Loucy (cell line): ENCODE data around the gene OR51B2.
A peak's percentile ranks its signal among the peaks of the same experiment; 100 is the strongest.

Source experiments
- H2AFZ ChIP-seq: fragments of 200-600 bp; sonication (generic); 2 replicates; pipeline ENCODE4 v1.6.0; 2016; ENCODE audit warnings: antibody characterized with exemption, mild to moderate bottlenecking, low read length, moderate library complexity
- H3F3A ChIP-seq: fragments of 200-600 bp; 2 replicates; pipeline ENCODE4 v1.6.0; 2016; ENCODE audit warnings: antibody characterized with exemption, low read depth, mild to moderate bottlenecking
- H3K27me3 ChIP-seq: fragments of 200-600 bp; sonication (generic); 2 replicates; pipeline ENCODE4 v1.6.1; 2014; ENCODE audit warnings: low read length, mild to moderate bottlenecking; ENCODE audit not compliant: insufficient read depth, poor library complexity, severe bottlenecking
- H3K36me3 ChIP-seq: fragments of 200-600 bp; sonication (generic); 2 replicates; pipeline ENCODE4 v1.6.1; 2016; ENCODE audit warnings: low read length; ENCODE audit not compliant: insufficient read depth
- H3K4me1 ChIP-seq: fragments of 200-600 bp; sonication (generic); 2 replicates; pipeline ENCODE4 v1.5.1; 2014; ENCODE audit warnings: low read length, mild to moderate bottlenecking; ENCODE audit not compliant: insufficient read depth, poor library complexity, severe bottlenecking
- H3K4me2 ChIP-seq: fragments of 200-600 bp; sonication (generic); 2 replicates; pipeline ENCODE4 v1.6.0; 2014; ENCODE audit warnings: antibody characterized with exemption, low read length, low read depth, mild to moderate bottlenecking; ENCODE audit not compliant: poor library complexity, severe bottlenecking
- H3K4me3 ChIP-seq: fragments of 200-600 bp; sonication (generic); 2 replicates; pipeline ENCODE4 v1.5.1; 2014; ENCODE audit warnings: low read length, mild to moderate bottlenecking, mixed read lengths; ENCODE audit not compliant: poor library complexity, severe bottlenecking
- H3K79me2 ChIP-seq: fragments of 200-600 bp; sonication (generic); 2 replicates; pipeline ENCODE4 v1.6.1; 2014; ENCODE audit warnings: low read length; ENCODE audit not compliant: insufficient read depth
- H3K9ac ChIP-seq: fragments of 200-600 bp; sonication (generic); 2 replicates; pipeline ENCODE4 v1.6.0; 2014; ENCODE audit warnings: mild to moderate bottlenecking, low read depth, low read length, moderate library complexity; ENCODE audit not compliant: poor library complexity, severe bottlenecking
- H3K9me2 ChIP-seq: fragments of 200-600 bp; sonication (generic); replicated peaks from 2 replicates; pipeline ENCODE4 v1.6.1; 2016; ENCODE audit warnings: low read depth, low read length, mixed read lengths
- H3K9me3 ChIP-seq: fragments of 200-600 bp; sonication (generic); 2 replicates; pipeline ENCODE4 v1.6.1; 2014; ENCODE audit warnings: mild to moderate bottlenecking, antibody characterized with exemption, low read length, low read depth; ENCODE audit not compliant: insufficient read depth
- H4K20me1 ChIP-seq: fragments of 200-600 bp; sonication (generic); 2 replicates; pipeline ENCODE4 v1.6.0; 2014; ENCODE audit warnings: antibody characterized with exemption, low read length, mild to moderate bottlenecking; ENCODE audit not compliant: insufficient read depth, poor library complexity, severe bottlenecking
- EZH2phosphoT487 ChIP-seq: fragments of 200-600 bp; IDR thresholded peaks from 2 replicates; pipeline ENCODE4 v1.6.1; 2018; ENCODE audit warnings: antibody characterized with exemption, mild to moderate bottlenecking, moderate library complexity, borderline replicate concordance
- TF ChIP-seq, protein P1 (sequence below): fragments of 200-600 bp; sonication (generic); conservative IDR thresholded peaks from 2 replicates; pipeline ENCODE4 v1.5.1; 2014; ENCODE audit warnings: mild to moderate bottlenecking, antibody characterized with exemption, low read length

OR51B2 gene

GRCh38 chr11:5324197-5324596 lies at the start of gene OR51B2:
TSS of gene OR51B2 (minus strand) at chr11:5324297. CDS start at chr11:5324297, 0 bp downstream.
- H3K4me1 ChIP-seq, result no peaks in the 10 kb centered on the region
- TF ChIP-seq, protein P1, sequence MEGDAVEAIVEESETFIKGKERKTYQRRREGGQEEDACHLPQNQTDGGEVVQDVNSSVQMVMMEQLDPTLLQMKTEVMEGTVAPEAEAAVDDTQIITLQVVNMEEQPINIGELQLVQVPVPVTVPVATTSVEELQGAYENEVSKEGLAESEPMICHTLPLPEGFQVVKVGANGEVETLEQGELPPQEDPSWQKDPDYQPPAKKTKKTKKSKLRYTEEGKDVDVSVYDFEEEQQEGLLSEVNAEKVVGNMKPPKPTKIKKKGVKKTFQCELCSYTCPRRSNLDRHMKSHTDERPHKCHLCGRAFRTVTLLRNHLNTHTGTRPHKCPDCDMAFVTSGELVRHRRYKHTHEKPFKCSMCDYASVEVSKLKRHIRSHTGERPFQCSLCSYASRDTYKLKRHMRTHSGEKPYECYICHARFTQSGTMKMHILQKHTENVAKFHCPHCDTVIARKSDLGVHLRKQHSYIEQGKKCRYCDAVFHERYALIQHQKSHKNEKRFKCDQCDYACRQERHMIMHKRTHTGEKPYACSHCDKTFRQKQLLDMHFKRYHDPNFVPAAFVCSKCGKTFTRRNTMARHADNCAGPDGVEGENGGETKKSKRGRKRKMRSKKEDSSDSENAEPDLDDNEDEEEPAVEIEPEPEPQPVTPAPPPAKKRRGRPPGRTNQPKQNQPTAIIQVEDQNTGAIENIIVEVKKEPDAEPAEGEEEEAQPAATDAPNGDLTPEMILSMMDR, result no peak
- no peak for TF ChIP-seq EZH2phosphoT487

DNA sequence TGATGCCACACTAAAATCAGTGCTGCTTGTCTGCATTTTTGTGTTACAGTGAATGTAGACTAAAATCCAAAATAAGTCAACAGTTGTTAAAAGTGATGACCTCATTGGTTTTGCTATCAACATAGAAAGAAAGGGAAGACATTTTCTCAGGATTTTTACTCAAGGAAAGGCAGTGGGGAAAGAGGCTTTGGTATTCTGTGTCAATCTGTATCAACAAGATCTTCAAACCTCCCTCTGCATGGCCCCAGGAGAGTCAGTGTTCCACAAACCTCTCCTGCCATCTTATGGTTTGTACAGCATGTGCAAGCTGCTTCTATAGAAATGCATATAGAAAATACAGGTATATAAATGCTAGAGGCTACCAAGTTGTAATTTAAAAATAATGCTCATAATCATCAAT lies 45.7 kb upstream of the OR51B2 start:
- no peak overlapping the region for H3K9ac ChIP-seq
- H3K9me3 ChIP-seq, result no peaks in the 10 kb centered on the region; the same call in 1 of the 2 replicates
- no peaks in the 10 kb centered on the region for H3K27me3 ChIP-seq
- no peaks in the 10 kb centered on the region for H4K20me1 ChIP-seq
- no peak overlapping the region for H2AFZ ChIP-seq
- no peak overlapping the region for H3K4me3 ChIP-seq
- no peaks in the 10 kb centered on the region for H3K9me2 ChIP-seq
- H3K4me1 ChIP-seq, result no peaks in the 10 kb centered on the region
- H3F3A ChIP-seq, result no peaks in the 10 kb centered on the region
- H3K79me2 ChIP-seq, result no peaks in the 10 kb centered on the region
- H3K36me3 ChIP-seq, result no peaks in the 10 kb centered on the region
- H3K4me2 ChIP-seq, result no peak overlapping the region
- TF ChIP-seq, protein P1, result peak; percentile 23; the same call in 1 of the 2 replicates
- no peak for TF ChIP-seq EZH2phosphoT487

More at GRCh38 chr11:5324197-5324596, at the start of gene OR51B2:
- no peak within 1 kb of the TSS for H3K4me3 ChIP-seq
- no peaks in the 10 kb centered on the region for H3K9me3 ChIP-seq
- H3K79me2 ChIP-seq, result no peaks in the 10 kb centered on the region
- H3K9me2 ChIP-seq, result no peaks in the 10 kb centered on the region
- H3F3A ChIP-seq, result no peaks in the 10 kb centered on the region
- no peaks in the 10 kb centered on the region for H4K20me1 ChIP-seq
- no peaks in the 10 kb centered on the region for H3K36me3 ChIP-seq
- no peak within 1 kb of the TSS for H2AFZ ChIP-seq
- no peaks in the 10 kb centered on the region for H3K27me3 ChIP-seq
- no peak within 1 kb of the TSS for H3K4me2 ChIP-seq
- H3K9ac ChIP-seq, result no peak within 1 kb of the TSS

- Histone ChIP-seq H3K4me1 (no peaks in the 10 kb centered on the region), H2AFZ (no peak overlapping the region), H3F3A (no peaks in the 10 kb centered on the region), H3K9ac (no peak overlapping the region), H3K36me3 (no peaks in the 10 kb centered on the region), H3K4me3 (no peak overlapping the region), H3K79me2 (no peaks in the 10 kb centered on the region), H3K4me2 (no peak overlapping the region), H3K27me3 (no peaks in the 10 kb centered on the region), H3K9me2 (no peaks in the 10 kb centered on the region), H4K20me1 (no peaks in the 10 kb centered on the region), H3K9me3 (no peaks in the 10 kb centered on the region; the same call in 1 of the 2 replicates)
- TF ChIP-seq EZH2phosphoT487, result no peak
- TF ChIP-seq, protein P1, result no peak
Measured at GRCh38 chr11:5368502-5369043, 44.5 kb upstream of the OR51B2 start.
